SK-N-SH (cell line): ENCODE results near the gene ID1. TPM values are rescaled to one million over a fixed set of nuclear protein-coding genes. Genes with fewer than 3 reads are reported as not detected.

Source experiments
- CHD2 ChIP-seq: fragments of 150-350 bp; IDR thresholded peaks from 2 replicates; pipeline ENCODE4 v1.6.1; 2018; ENCODE audit warnings: low read length; ENCODE audit not compliant: partially characterized antibody
- CTCF ChIP-seq: fragments of 200-600 bp; sonication (generic); IDR thresholded peaks from 2 replicates; pipeline ENCODE4 v1.6.1; 2017; ENCODE audit warnings: antibody characterized with exemption, mild to moderate bottlenecking, moderate library complexity
- ELF1 ChIP-seq: IDR thresholded peaks from 2 replicates; pipeline ENCODE4 v1.4.0; 2012
- EZH2phosphoT487 ChIP-seq: fragments of 200-600 bp; sonication (generic); IDR thresholded peaks from 2 replicates; pipeline ENCODE4 v1.6.1; 2017; ENCODE audit warnings: low read depth, mixed run types, mild to moderate bottlenecking, antibody characterized with exemption, moderate library complexity, borderline replicate concordance
- FOSL2 ChIP-seq: IDR thresholded peaks from 2 replicates; pipeline ENCODE4 v1.4.0; 2012; ENCODE audit warnings: low read depth, mild to moderate bottlenecking, moderate library complexity, borderline replicate concordance
- FOXJ3 ChIP-seq: sonication (generic); formaldehyde crosslinking; IDR thresholded peaks from 2 replicates; pipeline ENCODE4 v1.5.1; 2020; ENCODE audit warnings: mild to moderate bottlenecking, missing genetic modification reagents
- FOXM1 ChIP-seq: IDR thresholded peaks from 2 replicates; pipeline ENCODE4 v1.4.0; 2012; ENCODE audit warnings: low read depth, mild to moderate bottlenecking
- GABPA ChIP-seq: IDR thresholded peaks from 2 replicates; pipeline ENCODE4 v1.4.0; 2012; ENCODE audit warnings: low read depth, mild to moderate bottlenecking
- GATA2 ChIP-seq: sonication (generic); formaldehyde crosslinking; IDR thresholded peaks from 2 replicates; pipeline ENCODE4 v1.5.0; 2020; ENCODE audit warnings: mild to moderate bottlenecking, missing genetic modification reagents
- IRF3 ChIP-seq: fragments of 150-350 bp; IDR thresholded peaks from 2 replicates; pipeline ENCODE4 v1.6.1; 2016; ENCODE audit warnings: mild to moderate bottlenecking, low read depth, low read length
- JUND ChIP-seq: IDR thresholded peaks from 2 replicates; pipeline ENCODE4 v1.4.0; 2012
- MAX ChIP-seq: IDR thresholded peaks from 2 replicates; pipeline ENCODE4 v1.4.0; 2012; ENCODE audit warnings: low read depth
- MEF2A ChIP-seq: IDR thresholded peaks from 2 replicates; pipeline ENCODE4 v1.4.0; 2012; ENCODE audit warnings: low read depth, borderline replicate concordance
- NRF1 ChIP-seq: IDR thresholded peaks from 2 replicates; pipeline ENCODE4 v1.6.1; 2012; ENCODE audit warnings: low read depth, mild to moderate bottlenecking, low read length
- POLR2AphosphoS5 ChIP-seq: IDR thresholded peaks from 2 replicates; pipeline ENCODE4 v1.6.1; 2012; ENCODE audit warnings: low read depth, low read length
- RCOR1 ChIP-seq: fragments of 150-350 bp; IDR thresholded peaks from 2 replicates; pipeline ENCODE4 v1.6.1; 2017; ENCODE audit warnings: antibody characterized with exemption, low read length
- RFX5 ChIP-seq: IDR thresholded peaks from 2 replicates; pipeline ENCODE4 v1.6.1; 2012; ENCODE audit warnings: mild to moderate bottlenecking, improper control_type of control experiment, low read length
- RXRA ChIP-seq: IDR thresholded peaks from 2 replicates; pipeline ENCODE4 v1.4.0; 2012; ENCODE audit warnings: low read depth, mild to moderate bottlenecking, borderline replicate concordance
- SIN3A ChIP-seq: IDR thresholded peaks from 2 replicates; pipeline ENCODE4 v1.6.1; 2012; ENCODE audit warnings: low read depth, mild to moderate bottlenecking, low read length, moderate library complexity, borderline replicate concordance
- TEAD4 ChIP-seq: IDR thresholded peaks from 2 replicates; pipeline ENCODE4 v1.4.0; 2012; ENCODE audit warnings: mild to moderate bottlenecking, borderline replicate concordance; ENCODE audit not compliant: insufficient read depth
- USF1 ChIP-seq: IDR thresholded peaks from 2 replicates; pipeline ENCODE4 v1.4.0; 2012; ENCODE audit warnings: low read depth, borderline replicate concordance
- YY1 ChIP-seq: IDR thresholded peaks from 2 replicates; pipeline ENCODE4 v1.4.0; 2012; ENCODE audit warnings: low read depth, mild to moderate bottlenecking
- ZBTB33 ChIP-seq: IDR thresholded peaks from 2 replicates; pipeline ENCODE4 v1.4.0; 2012; ENCODE audit warnings: low read depth, borderline replicate concordance
- polyA plus RNA-seq, 3 experiments: library from polyadenylated mRNA; depleted of rRNA; stranded (reverse); fragments of >200 nt; gene quantifications; 2 replicates each; pipeline ENCODE4 v1.2.3, GENCODE V29; 2012

ID1 gene
- polyA plus RNA-seq, 1 of the 3 experiments (the other 2 are of a cell fraction), result 493 TPM

GRCh38 chr20:31605902-31606803 lies 1.1 kb downstream of the ID1 start (continued):
- TF ChIP-seq GATA2 (CRISPR knock-in tag) (no peak), POLR2AphosphoS5 (peak; percentile 3; the same call in 1 of the 2 replicates), FOSL2 (0 out of 2 replicates have a peak, but pooled peaks have one; percentile 1), IRF3 (no peak), RCOR1 (no peak), NRF1 (no peak), JUND (peak; percentile 9; the same call in 1 of the 2 replicates), FOXJ3 (no peak), ZBTB33 (0 out of 2 replicates have a peak, but pooled peaks have one; percentile 14), ELF1 (no peak), GABPA (no peak), MEF2A (no peak), TEAD4 (0 out of 2 replicates have a peak, but pooled peaks have one; percentile 17), YY1 (no peak), FOXM1 (no peak), EZH2phosphoT487 (no peak), MAX (0 out of 2 replicates have a peak, but pooled peaks have one; percentile 27), SIN3A (no peak; the same call in 1 of the 2 replicates), RXRA (no peak), CHD2 (no peak), USF1 (no peak), CTCF (no peak), RFX5 (no peak)
